Pancreas (tissue), 10 donors: ENCODE measurements around the gene ILF2. TPM values are rescaled to one million over a fixed set of nuclear protein-coding genes. Genes with fewer than 3 reads are reported as not detected.

ENCODE experiments used
- ATAC-seq, 4 donors: fragments of 200-7000 bp; cut with Tn5 transposase; one replicate each; pipeline versions ENCODE4 v1.8.0 to v1.9.1; 2020; ENCODE audit warnings: mild to moderate bottlenecking in 4 of 4, moderate library complexity in 4 of 4
- DNase-seq, 6 donors: peaks; one replicate each; pipeline ENCODE4 v3.0.0-alpha.2; 2020
- FAIRE-seq: peaks from 2 replicates; lab custom pipeline; 2012; peaks lifted over from hg19 to GRCh38; lab: Jason Lieb, UNC
- H3K27ac ChIP-seq, 4 donors: fragments of 200-600 bp; sonication (generic); 1 replicate in 3 of 4; 2 replicates in 1 of 4; pipeline versions ENCODE4 v1.5.0 to v1.8.0; 2020
- H3K27me3 ChIP-seq, 4 donors: fragments of 200-600 bp; one replicate each; pipeline ENCODE4 v1.8.0; 2021
- H3K36me3 ChIP-seq, 3 donors: fragments of 200-600 bp; sonication (generic) in 1 of 3; one replicate each; pipeline versions ENCODE4 v1.5.0 to v1.8.0; 2020 to 2021
- H3K4me1 ChIP-seq, 3 donors: fragments of 200-600 bp; one replicate each; pipeline ENCODE4 v1.8.0; 2021
- H3K4me3 ChIP-seq, 4 donors: fragments of 200-600 bp; sonication (generic) in 2 of 4; one replicate each; pipeline versions ENCODE4 v1.5.0 to v1.8.0; 2020 to 2021
- H3K9me3 ChIP-seq, 4 donors: fragments of 200-600 bp; one replicate each; pipeline ENCODE4 v1.8.0; 2021
- CTCF ChIP-seq, 4 donors: fragments of 200-600 bp; sonication (generic) in 3 of 4; IDR thresholded peaks; one replicate each; pipeline versions ENCODE4 v1.5.0 to v1.8.0; 2021; ENCODE audit warnings: antibody characterized with exemption in 4 of 4
- WGBS, 2 donors: extraction: QIAGEN DNeasy Blood & Tissue Kit; methylation state at CpG; one replicate each; pipeline ENCODE4 v1.1.7; 2013; 5-methylcytosine and 5-hydroxymethylcytosine counted together
- intact Hi-C, 3 donors: fragments of 100-400 bp; cut with DNase I; formaldehyde crosslinking; loops; one replicate each; pipeline versions ENCODE4 v1.11.1 to v1.14.2; 2022
- polyA plus RNA-seq, 2 donors: library from polyadenylated mRNA; stranded (reverse); fragments of 200-250 nt; gene quantifications; one replicate each; pipeline ENCODE4 v1.2.3, GENCODE V29; 2013
- total RNA-seq, 6 donors: library from RNA; stranded (reverse); fragmentation: NEBNext Ultra II Directional in 4 of 6; extraction: Animal tissue kit (Norgen Biotek cat#: 25700) in 4 of 6; gene quantifications; one replicate each; pipeline versions ENCODE4 v1.2.1 to v1.2.4, GENCODE V29; 2021 to 2023
- donor health status: healthy with polysubstance abuse.
- donor health status: DM: no; HTN: no; CAD: no; lungs with moderate emphysema.
- donor health status: DM: no; HTN: no; CAD: no.
- donor health status: control.
- donor health status: control.
- donor health status: Bipolar disorder and iron deficiency.
- donor health status: DM: yes; HTN: yes; CAD: no.
- donor health status: DM: no; HTN: no; CAD: no.
- donor health status: DM: no; HTN: no; CAD: no.
- donor health status: DM: yes; HTN: yes; CAD: no.

The ILF2 gene
- total and polyA plus RNA-seq, 8 donors: 25.7 to 63.2 (median 54.3) TPM

GRCh38 chr1:153667439-153667838 is 3.4 kb downstream of the ILF2 start:
- no peak overlapping the region for H3K4me3 ChIP-seq
- no peak overlapping the region for H3K27ac ChIP-seq
- no peaks in the 10 kb centered on the region for H3K27me3 ChIP-seq
- H3K4me1 ChIP-seq: peaks cover 10 to 20% (median 19%) of the 10 kb centered on the region in 3 donors
- intact Hi-C loops: no loop called here
- peaks cover 9 to 62% (median 49%) of the 10 kb centered on the region in 3 donors for H3K36me3 ChIP-seq
- WGBS, 2 donors: 84 to 89% methylated on average over 4 of the region's 4 CpGs
- no peak for TF ChIP-seq CTCF (IDR thresholded peaks at IDR 0.05)
- DNase-seq (no peak), FAIRE-seq (no peak), ATAC-seq (no peak)
- no peaks in the 10 kb centered on the region for H3K9me3 ChIP-seq

- Histone ChIP-seq H3K36me3 (peaks cover 15 to 70% (median 53%) of the 10 kb centered on the region in 3 donors), H3K27ac (no peak overlapping the region), H3K4me3 (no peak overlapping the region), H3K9me3 (no peaks in the 10 kb centered on the region), H3K27me3 (no peaks in the 10 kb centered on the region), H3K4me1 (peaks cover 0 to 12% (median 6%) of the 10 kb centered on the region in 3 donors)
- DNase-seq (no peak), ATAC-seq (no peak), FAIRE-seq (no peak)
- WGBS, 2 donors: 84 to 86% methylated on average over 5 of the region's 5 CpGs
- no peak for TF ChIP-seq CTCF (IDR thresholded peaks at IDR 0.05)
- intact Hi-C loops: no loop called here
Measured at GRCh38 chr1:153663211-153663610, 7.6 kb downstream of the ILF2 start.

GRCh38 chr1:153662269-153662668 is 8.5 kb downstream of the ILF2 start:
- DNase-seq: no peak
- no peak for ATAC-seq
- FAIRE-seq: no peak
- intact Hi-C loops: no loop called here
- WGBS, 2 donors: 47 to 53% methylated on average over 2 of the region's 2 CpGs
- H3K4me1 ChIP-seq: peaks cover 0 to 9% (median 6%) of the 10 kb centered on the region in 3 donors
- H3K27me3 ChIP-seq: no peaks in the 10 kb centered on the region
- no peak overlapping the region for H3K27ac ChIP-seq
- no peak overlapping the region for H3K4me3 ChIP-seq
- no peak for TF ChIP-seq CTCF (IDR thresholded peaks at IDR 0.05)
- H3K9me3 ChIP-seq: no peaks in the 10 kb centered on the region
- peaks cover 14 to 64% (median 43%) of the 10 kb centered on the region in 3 donors for H3K36me3 ChIP-seq

GRCh38 chr1:153661111-153661708 is 9.6 kb downstream of the ILF2 start:
- Histone ChIP-seq H3K4me3 (no peak overlapping the region), H3K27me3 (no peaks in the 10 kb centered on the region), H3K4me1 (peaks cover 0 to 9% (median 6%) of the 10 kb centered on the region in 3 donors), H3K36me3 (peaks cover 10 to 53% (median 34%) of the 10 kb centered on the region in 3 donors), H3K9me3 (no peaks in the 10 kb centered on the region), H3K27ac (no peak overlapping the region)
- intact Hi-C loops: no loop called here
- 68 to 69% methylated on average over 9 of the region's 9 CpGs for WGBS, 2 donors
- no peak for FAIRE-seq
- DNase-seq: no peak
- no peak for ATAC-seq
- TF ChIP-seq CTCF (IDR thresholded peaks at IDR 0.05): no peak

GRCh38 chr1:153659656-153660055 is 11.1 kb downstream of the ILF2 start:
- no peak for TF ChIP-seq CTCF (IDR thresholded peaks at IDR 0.05)
- 52 to 56% methylated on average over 9 of the region's 9 CpGs for WGBS, 2 donors
- no peaks in the 10 kb centered on the region for H3K27me3 ChIP-seq
- no peak for ATAC-seq
- no peak for FAIRE-seq
- intact Hi-C loops: no loop called here
- H3K9me3 ChIP-seq: no peaks in the 10 kb centered on the region
- H3K36me3 ChIP-seq: peaks cover 10 to 38% (median 23%) of the 10 kb centered on the region in 3 donors
- peak overlapping the region; percentile 32 to 66 (median 48) for H3K4me3 ChIP-seq
- DNase-seq: peak in 2 of 6 donors; percentile 20 to 35
- peak overlapping the region in 2 of 4 donors; percentile 88 to 94 for H3K27ac ChIP-seq
- H3K4me1 ChIP-seq: peaks cover 0 to 9% (median 6%) of the 10 kb centered on the region in 3 donors
